Immature natural killer cell (primary cell): Measurements from ENCODE around the gene KDM1B. TPM values are rescaled to one million over a fixed set of nuclear protein-coding genes. Genes with fewer than 3 reads are reported as not detected.

Experiments
- DNase-seq, 3 donors: peaks; one replicate each; pipeline ENCODE4 v3.0.0; 2022; ENCODE audit warnings: mixed read lengths in 1 of 3
- H3K27ac Mint-ChIP-seq, 6 donors: one replicate each; pipeline ENCODE4 v1.8.0; 2020; ENCODE audit warnings: mixed read lengths in 6 of 6, mild to moderate bottlenecking in 5 of 6, inconsistent platforms in 4 of 6, moderate library complexity in 3 of 6
- H3K27me3 Mint-ChIP-seq, 3 donors: one replicate each; pipeline ENCODE4 v1.8.0; 2020 to 2021; ENCODE audit warnings: low read depth in 3 of 3, mild to moderate bottlenecking in 3 of 3, mixed read lengths in 3 of 3, moderate library complexity in 3 of 3, inconsistent platforms in 1 of 3
- H3K36me3 Mint-ChIP-seq, 3 donors: one replicate each; pipeline ENCODE4 v1.8.0; 2020; ENCODE audit warnings: mixed read lengths in 3 of 3, inconsistent platforms in 2 of 3, mild to moderate bottlenecking in 2 of 3
- H3K4me1 Mint-ChIP-seq, 2 donors: one replicate each; pipeline ENCODE4 v1.8.0; 2020; ENCODE audit warnings: inconsistent platforms in 2 of 2, mild to moderate bottlenecking in 2 of 2, mixed read lengths in 2 of 2, moderate library complexity in 1 of 2
- H3K4me3 Mint-ChIP-seq, 5 donors: one replicate each; pipeline ENCODE4 v1.8.0; 2020; ENCODE audit warnings: mild to moderate bottlenecking in 5 of 5, mixed read lengths in 5 of 5, inconsistent platforms in 3 of 5, moderate library complexity in 3 of 5
- H3K9me3 Mint-ChIP-seq, 6 donors: one replicate each; pipeline ENCODE4 v1.8.0; 2020; ENCODE audit warnings: mild to moderate bottlenecking in 6 of 6, mixed read lengths in 6 of 6, inconsistent platforms in 4 of 6, moderate library complexity in 3 of 6
- polyA plus RNA-seq, 3 donors: library from polyadenylated mRNA; unstranded; fragments of 300-500 nt; fragmentation: Illumina TruSeq; gene quantifications; one replicate each; pipeline ENCODE4 v1.2.3, GENCODE V29; 2021

Gene KDM1B
- polyA plus RNA-seq, 3 donors from 2014 or later: 0.05 to 1.3 (median 0.83) TPM

GRCh38 chr6:18235524-18235923, 80.3 kb downstream of the KDM1B start:
- H3K4me1 Mint-ChIP-seq: peaks cover 14 to 43% of the 10 kb centered on the region in 2 donors
- H3K27ac Mint-ChIP-seq: peak overlapping the region in 1 of 6 donors; percentile 17
- H3K36me3 Mint-ChIP-seq: peaks cover 43 to 59% (median 58%) of the 10 kb centered on the region in 3 donors
- no peak for DNase-seq
- peaks cover 0 to 4% (median 0%) of the 10 kb centered on the region in 3 donors for H3K27me3 Mint-ChIP-seq
- H3K9me3 Mint-ChIP-seq: peaks cover 8 to 23% (median 16%) of the 10 kb centered on the region in 6 donors
- H3K4me3 Mint-ChIP-seq: no peak overlapping the region

- Mint-ChIP-seq H3K4me3 (no peak overlapping the region), H3K36me3 (peaks cover 29 to 53% (median 42%) of the 10 kb centered on the region in 3 donors), H3K27ac (peak overlapping the region in 4 of 6 donors; percentile 13 to 46 (median 26)), H3K27me3 (peaks cover 0 to 2% (median 0%) of the 10 kb centered on the region in 3 donors), H3K9me3 (peaks cover 0 to 9% (median 4%) of the 10 kb centered on the region in 6 donors), H3K4me1 (peaks cover 9 to 42% of the 10 kb centered on the region in 2 donors)
- DNase-seq: no peak
Measured at GRCh38 chr6:18237167-18237566, 81.9 kb downstream of the KDM1B start.

GRCh38 chr6:18240230-18240629, 85.0 kb downstream of the KDM1B start:
- H3K27me3 Mint-ChIP-seq: peaks cover 0 to 3% (median under 1%) of the 10 kb centered on the region in 3 donors
- DNase-seq: no peak
- no peak overlapping the region for H3K4me3 Mint-ChIP-seq
- H3K4me1 Mint-ChIP-seq: peaks cover 25 to 54% of the 10 kb centered on the region in 2 donors
- no peaks in the 10 kb centered on the region for H3K9me3 Mint-ChIP-seq
- no peak overlapping the region for H3K27ac Mint-ChIP-seq
- peaks cover 22 to 50% (median 27%) of the 10 kb centered on the region in 3 donors for H3K36me3 Mint-ChIP-seq

GRCh38 chr6:18241208-18242038, 86.2 kb downstream of the KDM1B start:
- Mint-ChIP-seq H3K9me3 (no peaks in the 10 kb centered on the region), H3K4me3 (no peak overlapping the region), H3K4me1 (peaks cover 36 to 66% of the 10 kb centered on the region in 2 donors), H3K36me3 (peaks cover 24 to 50% (median 33%) of the 10 kb centered on the region in 3 donors), H3K27me3 (peaks cover 0 to 8% (median 2%) of the 10 kb centered on the region in 3 donors), H3K27ac (peak overlapping the region in 3 of 6 donors; percentile 5 to 17 (median 15))
- DNase-seq: no peak

- no peak overlapping the region for H3K4me3 Mint-ChIP-seq
- peaks cover 41 to 74% of the 10 kb centered on the region in 2 donors for H3K4me1 Mint-ChIP-seq
- peak overlapping the region in 2 of 6 donors; percentile 35 to 76 for H3K27ac Mint-ChIP-seq
- peaks cover 26 to 55% (median 40%) of the 10 kb centered on the region in 3 donors for H3K36me3 Mint-ChIP-seq
- no peaks in the 10 kb centered on the region for H3K9me3 Mint-ChIP-seq
- DNase-seq: no peak
- H3K27me3 Mint-ChIP-seq: peaks cover 0 to 8% (median 2%) of the 10 kb centered on the region in 3 donors
Measured at GRCh38 chr6:18242062-18242851, 87.0 kb downstream of the KDM1B start.

DNA sequence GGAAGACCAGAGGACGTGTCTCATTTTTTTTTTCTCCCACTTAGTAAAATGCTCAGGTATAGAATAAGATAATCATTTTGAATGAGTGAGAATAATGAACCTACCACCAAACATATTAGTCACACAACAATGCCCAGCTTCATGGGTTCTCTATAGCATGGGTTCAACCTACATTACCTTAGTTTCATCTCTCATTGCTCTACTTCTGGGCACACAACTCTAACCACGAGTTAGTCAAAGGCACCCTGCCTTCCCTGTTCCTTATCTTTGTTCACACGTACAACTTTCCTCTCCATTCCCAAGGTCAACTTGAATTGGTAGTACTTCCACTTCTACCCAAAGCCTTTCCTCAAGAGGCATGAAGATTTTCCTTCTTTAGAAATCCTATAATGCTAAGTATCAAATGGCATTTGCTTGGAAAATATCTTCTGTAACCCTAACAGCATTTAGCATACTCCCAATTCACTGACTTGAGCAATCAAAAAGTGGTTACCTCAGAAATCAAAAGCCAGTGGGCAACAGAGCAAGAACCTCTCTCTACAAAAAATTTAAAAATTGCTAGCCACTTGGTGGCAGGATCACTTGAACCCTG, 88.2 kb downstream of the KDM1B start:
- Mint-ChIP-seq H3K27ac (peak overlapping the region in 4 of 6 donors; percentile 5 to 55 (median 16)), H3K36me3 (peaks cover 23 to 55% (median 39%) of the 10 kb centered on the region in 3 donors), H3K4me1 (peaks cover 41 to 75% of the 10 kb centered on the region in 2 donors)

GRCh38 chr6:18244251-18244650, 89.0 kb downstream of the KDM1B start:
- no peak overlapping the region for H3K4me3 Mint-ChIP-seq
- peak overlapping the region in 1 of 6 donors; percentile 53 for H3K27ac Mint-ChIP-seq
- H3K9me3 Mint-ChIP-seq: no peaks in the 10 kb centered on the region
- peaks cover 28 to 63% (median 48%) of the 10 kb centered on the region in 3 donors for H3K36me3 Mint-ChIP-seq
- peaks cover 0 to 8% (median 2%) of the 10 kb centered on the region in 3 donors for H3K27me3 Mint-ChIP-seq
- peaks cover 41 to 78% of the 10 kb centered on the region in 2 donors for H3K4me1 Mint-ChIP-seq
- DNase-seq: no peak

More for the DNA sequence above, 88.2 kb downstream of the KDM1B start:
- Mint-ChIP-seq H3K27me3 (peaks cover 0 to 8% (median 2%) of the 10 kb centered on the region in 3 donors), H3K9me3 (no peaks in the 10 kb centered on the region), H3K4me3 (no peak overlapping the region)
- no peak for DNase-seq

- no peak overlapping the region for H3K4me3 Mint-ChIP-seq
- H3K36me3 Mint-ChIP-seq: peaks cover 30 to 66% (median 53%) of the 10 kb centered on the region in 3 donors
- DNase-seq: no peak
- H3K4me1 Mint-ChIP-seq: peaks cover 41 to 74% of the 10 kb centered on the region in 2 donors
- peak overlapping the region in 3 of 6 donors; percentile 7 to 75 (median 30) for H3K27ac Mint-ChIP-seq
- H3K27me3 Mint-ChIP-seq: peaks cover 0 to 8% (median 2%) of the 10 kb centered on the region in 3 donors
- no peaks in the 10 kb centered on the region for H3K9me3 Mint-ChIP-seq
Measured at GRCh38 chr6:18245079-18245478, 89.9 kb downstream of the KDM1B start.

GRCh38 chr6:18245642-18246041, 90.4 kb downstream of the KDM1B start:
- peaks cover 41 to 70% of the 10 kb centered on the region in 2 donors for H3K4me1 Mint-ChIP-seq

DNA sequence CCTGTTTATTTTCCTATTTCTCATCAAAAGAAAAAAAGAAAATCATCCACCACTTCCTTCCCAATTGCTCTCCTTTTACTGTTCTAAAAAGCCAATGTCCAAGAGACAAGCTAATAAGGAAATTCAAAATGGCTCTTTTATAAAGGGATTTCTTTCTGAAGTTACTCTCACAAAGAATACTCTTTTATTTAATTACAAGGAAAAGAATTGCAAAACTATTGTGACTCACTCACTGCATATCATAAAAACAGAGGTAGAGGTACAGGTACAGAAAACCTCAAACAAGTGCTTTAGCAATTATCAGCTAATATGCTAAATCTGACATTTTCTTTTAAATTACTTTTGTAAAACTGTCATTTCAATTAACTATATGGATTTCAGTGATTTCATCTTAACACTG, 91.0 kb downstream of the KDM1B start:
- Mint-ChIP-seq H3K4me3 (peak overlapping the region in 1 of 5 donors; percentile 30), H3K9me3 (no peaks in the 10 kb centered on the region), H3K4me1 (peaks cover 38 to 70% of the 10 kb centered on the region in 2 donors), H3K36me3 (peaks cover 30 to 63% (median 53%) of the 10 kb centered on the region in 3 donors), H3K27me3 (peaks cover 0 to 8% (median 2%) of the 10 kb centered on the region in 3 donors), H3K27ac (peak overlapping the region in 3 of 6 donors; percentile 46 to 75 (median 60))
- no peak for DNase-seq

More at GRCh38 chr6:18245642-18246041, 90.4 kb downstream of the KDM1B start:
- H3K36me3 Mint-ChIP-seq: peaks cover 30 to 66% (median 53%) of the 10 kb centered on the region in 3 donors
- DNase-seq: peak; percentile 53 to 58 (median 57)
- H3K27ac Mint-ChIP-seq: peak overlapping the region; percentile 7 to 75 (median 60)
- peaks cover 0 to 8% (median 2%) of the 10 kb centered on the region in 3 donors for H3K27me3 Mint-ChIP-seq
- H3K4me3 Mint-ChIP-seq: peak overlapping the region in 3 of 5 donors; percentile 19 to 40 (median 30)
- no peaks in the 10 kb centered on the region for H3K9me3 Mint-ChIP-seq

- no peak for DNase-seq
- Mint-ChIP-seq H3K9me3 (no peaks in the 10 kb centered on the region), H3K36me3 (peaks cover 37 to 62% (median 53%) of the 10 kb centered on the region in 3 donors), H3K27me3 (peaks cover 0 to 10% (median 2%) of the 10 kb centered on the region in 3 donors), H3K4me1 (peaks cover 39 to 71% of the 10 kb centered on the region in 2 donors), H3K4me3 (no peak overlapping the region), H3K27ac (no peak overlapping the region)
Measured at GRCh38 chr6:18247002-18247401, 91.8 kb downstream of the KDM1B start.

- no peaks in the 10 kb centered on the region for H3K9me3 Mint-ChIP-seq
- H3K27me3 Mint-ChIP-seq: peaks cover 0 to 7% (median 2%) of the 10 kb centered on the region in 3 donors
- H3K4me1 Mint-ChIP-seq: peaks cover 29 to 67% of the 10 kb centered on the region in 2 donors
- no peak for DNase-seq
- peaks cover 31 to 54% (median 38%) of the 10 kb centered on the region in 3 donors for H3K36me3 Mint-ChIP-seq
- no peak overlapping the region for H3K4me3 Mint-ChIP-seq
- no peak overlapping the region for H3K27ac Mint-ChIP-seq
Measured at GRCh38 chr6:18248698-18249097, 93.5 kb downstream of the KDM1B start.

GRCh38 chr6:18249271-18249670, 94.0 kb downstream of the KDM1B start:
- Mint-ChIP-seq H3K27ac (no peak overlapping the region), H3K4me1 (peaks cover 27 to 63% of the 10 kb centered on the region in 2 donors), H3K36me3 (peaks cover 31 to 48% (median 38%) of the 10 kb centered on the region in 3 donors), H3K4me3 (no peak overlapping the region), H3K27me3 (peaks cover 0 to 7% (median 2%) of the 10 kb centered on the region in 3 donors), H3K9me3 (no peaks in the 10 kb centered on the region)
- DNase-seq: no peak
